ENCODE measurements around the gene TAC4. TPM values are rescaled to one million over a fixed set of nuclear protein-coding genes. Genes with fewer than 3 reads are reported as not detected.

TAC4 gene
- total RNA-seq, 2 donors from 2014 or later, result not detected

Other genes starting within 250 kb of the TAC4 start
- 10 to 100 TPM; 60.5 to 69.5 TPM for gene SPOP, start 170.0 kb downstream of the TAC4 start, total RNA-seq
- gene SLC35B1, start 140.1 kb downstream of the TAC4 start, total RNA-seq, result 10 to 100 TPM; 48.8 to 78.8 TPM
- 10 to 100 TPM in 1 of 2 donors, 1 to 10 TPM in 1; 5.3 to 13.9 TPM for gene FAM117A, start 83.9 kb downstream of the TAC4 start, total RNA-seq
- gene KAT7, start 59.4 kb downstream of the TAC4 start, total RNA-seq, result 10 to 100 TPM; 47.5 to 49.0 TPM
- under 1 TPM; 0.13 to 0.27 TPM for gene DLX4, start 121.1 kb upstream of the TAC4 start, total RNA-seq
- gene DLX3, start 147.2 kb upstream of the TAC4 start, total RNA-seq, result under 1 TPM in 1 of 2 donors, not detected in 1; 0.16 TPM
- 10 to 100 TPM; 26.5 to 35.9 TPM for gene ITGA3, start 208.0 kb upstream of the TAC4 start, total RNA-seq
- gene PDK2, start 247.3 kb upstream of the TAC4 start, total RNA-seq, result 100 to 1,000 TPM; 156 to 203 TPM